Activated T-cell treated with anti-CD3 and anti-CD28 coated beads for 4 hours (primary cell): ENCODE results near the gene SCUBE1.

Experiments
- DNase-seq: peaks from one replicate; pipeline ENCODE4 v3.0.0-alpha.2; 2020

Gene SCUBE1

DNA sequence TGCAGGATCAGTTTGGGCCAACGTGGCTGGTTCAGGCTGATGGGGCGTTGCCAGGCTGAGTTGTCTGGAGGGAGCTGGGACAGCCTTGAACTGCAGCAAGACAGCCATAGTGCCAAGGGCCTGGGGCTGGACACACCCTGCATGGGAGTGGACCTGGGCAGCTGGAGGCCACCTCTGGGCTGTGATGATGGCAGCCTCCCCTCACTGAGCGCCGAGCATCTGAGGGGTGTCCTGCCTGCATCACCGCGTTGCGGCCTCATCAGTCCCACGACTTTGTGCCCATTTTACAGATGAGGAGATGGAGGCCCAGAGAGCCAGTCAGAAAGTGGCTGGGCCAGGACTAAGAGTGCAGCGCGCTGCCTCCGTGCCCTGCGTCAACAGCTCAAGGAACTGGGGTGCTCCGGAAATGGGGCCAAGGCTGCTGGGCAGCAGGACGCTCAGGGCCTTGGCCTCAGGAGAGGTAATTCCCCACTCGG, 192.4 kb downstream of the SCUBE1 start:
- DNase-seq, result no peak

DNA sequence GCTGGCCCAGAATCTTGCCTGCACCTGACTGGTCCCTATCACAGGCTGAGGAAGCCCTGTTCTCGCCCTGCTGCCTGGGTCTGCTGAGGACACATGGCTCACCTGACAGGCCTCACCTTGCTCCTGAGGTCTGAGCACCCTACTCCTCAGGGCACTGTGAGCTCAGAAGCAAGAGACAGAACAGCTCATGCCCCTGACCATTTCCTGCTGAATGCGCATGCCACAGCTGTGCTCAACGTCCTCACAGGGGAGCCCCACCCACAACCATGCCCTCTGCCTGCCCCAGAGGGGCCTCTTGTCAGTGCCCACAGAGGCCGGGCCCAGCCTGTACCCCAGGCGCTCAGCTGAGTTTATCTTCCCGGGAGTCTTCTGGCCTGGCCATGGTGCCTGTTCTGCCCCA, 194.6 kb downstream of the SCUBE1 start:
- no peak for DNase-seq

DNA sequence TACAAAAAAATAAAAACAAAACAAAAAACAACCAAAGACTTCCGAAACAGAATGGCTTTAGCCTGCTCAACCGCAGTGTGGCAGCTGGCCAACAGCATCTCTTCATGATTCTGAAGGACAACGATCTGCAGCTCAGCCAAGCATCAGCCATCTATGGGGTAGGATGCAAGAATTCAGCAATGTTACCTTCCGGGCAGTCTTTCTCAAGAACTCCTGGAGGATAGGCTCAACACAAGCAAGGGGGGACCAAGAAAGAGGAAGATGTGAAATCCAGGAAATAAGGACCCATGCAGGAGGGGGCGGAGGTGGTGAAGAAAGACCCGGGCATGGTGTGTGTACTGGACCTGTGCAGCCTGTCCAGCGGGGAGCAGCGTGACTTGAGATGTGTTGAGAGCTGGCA, 195.4 kb downstream of the SCUBE1 start:
- no peak for DNase-seq
